Activated CD4-positive, alpha-beta T cell treated with anti-CD3 and anti-CD28 coated beads, Interleukin-2, amount 50 U/mL, for 24 hours (primary cell): ENCODE results near the gene SERTAD2.

ENCODE experiments used
- DNase-seq, 2 donors: peaks; one replicate each; pipeline ENCODE4 v3.0.0-alpha.2; 2020; ENCODE audit warnings: low read depth in 1 of 2, low spot score in 1 of 2

Gene SERTAD2

GRCh38 chr2:64587561-64587960 lies 66.2 kb downstream of the SERTAD2 start:
- no peak for DNase-seq

- DNase-seq, result no peak
Measured at GRCh38 chr2:64586883-64587481, 66.7 kb downstream of the SERTAD2 start.

GRCh38 chr2:64586054-64586453 lies 67.7 kb downstream of the SERTAD2 start:
- DNase-seq, result no peak

- no peak for DNase-seq
Measured at GRCh38 chr2:64582774-64583340, 70.9 kb downstream of the SERTAD2 start.

- no peak for DNase-seq
Measured at GRCh38 chr2:64581777-64582539, 71.8 kb downstream of the SERTAD2 start.
